Activated T-cell treated with anti-CD3 and anti-CD28 coated beads, Interleukin-2, amount 50 U/mL, for 1 hour (primary cell): Measurements from ENCODE around the gene PRKD1.

Experiments
- DNase-seq: peaks from one replicate; pipeline ENCODE4 v3.0.0-alpha.2; 2020

Gene PRKD1

GRCh38 chr14:29829851-29830250 is 97.8 kb downstream of the PRKD1 start:
- no peak for DNase-seq

GRCh38 chr14:29823816-29824215 is 103.8 kb downstream of the PRKD1 start:
- DNase-seq = no peak

- no peak for DNase-seq
Observed at GRCh38 chr14:29822430-29822709, 105.3 kb downstream of the PRKD1 start.

DNA sequence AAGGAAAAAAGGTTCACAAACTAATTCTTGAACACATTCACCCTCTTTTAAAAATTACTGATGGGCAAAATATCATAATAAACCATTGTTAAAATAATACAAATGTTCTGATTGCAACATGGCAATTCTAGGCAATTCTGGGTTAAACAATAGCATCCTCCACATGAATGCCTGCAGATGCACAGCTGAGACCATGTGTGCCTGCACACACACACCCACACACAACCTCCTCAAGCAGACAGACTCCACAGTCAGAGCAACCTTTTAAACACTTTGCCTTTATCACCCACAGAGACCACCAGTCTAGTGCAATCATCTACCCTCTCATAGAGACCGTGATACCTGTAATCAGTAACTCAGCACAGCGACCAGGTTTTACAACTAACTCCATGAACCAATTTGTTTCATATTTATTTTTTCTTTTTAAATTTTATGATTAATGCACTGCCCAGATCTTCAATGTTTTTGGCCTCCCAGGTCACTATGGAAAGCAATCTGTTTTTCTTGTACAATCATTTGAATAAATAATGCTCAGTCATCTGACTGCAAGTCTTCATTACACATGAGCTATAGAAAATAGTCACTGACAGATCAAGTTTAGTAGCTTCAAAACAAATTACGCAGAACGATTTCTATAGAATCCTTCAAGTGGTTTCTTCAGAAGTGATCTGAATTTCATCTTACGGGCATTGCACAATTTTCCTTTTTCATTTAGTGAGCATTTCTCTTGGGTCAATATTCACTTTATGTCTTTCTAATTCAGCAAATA is 105.8 kb downstream of the PRKD1 start:
- no peak for DNase-seq

DNA sequence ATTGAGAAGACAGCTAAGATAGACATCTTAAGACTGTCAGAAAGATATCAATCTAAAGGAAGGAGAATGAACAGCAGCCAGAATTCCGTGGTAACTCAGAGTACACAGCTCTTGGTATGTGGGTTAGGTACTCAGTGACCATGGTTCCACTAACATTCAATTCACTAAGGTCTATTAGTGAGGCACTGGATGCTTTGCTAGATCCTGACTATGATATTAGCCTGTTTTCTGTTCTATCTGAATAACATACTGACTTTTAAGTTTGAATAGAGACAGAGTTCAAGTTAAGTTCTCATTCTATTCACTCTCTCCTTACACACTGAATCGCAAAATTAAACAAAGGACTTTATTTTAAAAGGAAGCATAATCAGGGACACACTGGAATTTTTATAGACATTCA is 106.4 kb downstream of the PRKD1 start:
- no peak for DNase-seq

- DNase-seq = no peak
Observed at GRCh38 chr14:29820785-29821184, 106.9 kb downstream of the PRKD1 start.

GRCh38 chr14:29817767-29818405 is 109.8 kb downstream of the PRKD1 start:
- DNase-seq = no peak

GRCh38 chr14:29815016-29815674 is 112.5 kb downstream of the PRKD1 start:
- DNase-seq = no peak

GRCh38 chr14:29814156-29815015 is 113.3 kb downstream of the PRKD1 start:
- no peak for DNase-seq

- DNase-seq = no peak
Observed at GRCh38 chr14:29810682-29811081, 117.0 kb downstream of the PRKD1 start.

DNA sequence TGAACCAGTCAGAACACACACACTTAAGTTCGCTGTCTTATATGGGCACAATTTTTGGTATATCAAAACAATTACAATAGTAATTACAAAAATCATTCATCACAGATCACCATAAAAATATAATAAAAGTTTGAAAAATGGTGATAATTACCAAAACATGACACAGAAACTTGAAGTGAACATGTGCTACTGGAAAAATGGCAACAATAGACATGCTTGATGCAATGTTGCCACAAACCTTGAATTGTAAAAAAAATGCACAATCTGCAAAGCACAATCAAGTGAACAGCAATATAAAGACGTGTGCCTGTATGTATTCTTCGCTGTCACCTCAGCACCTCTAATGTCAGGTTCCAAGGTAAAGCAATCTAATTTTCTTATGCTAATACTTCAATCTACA is 117.6 kb downstream of the PRKD1 start:
- DNase-seq = no peak

DNA sequence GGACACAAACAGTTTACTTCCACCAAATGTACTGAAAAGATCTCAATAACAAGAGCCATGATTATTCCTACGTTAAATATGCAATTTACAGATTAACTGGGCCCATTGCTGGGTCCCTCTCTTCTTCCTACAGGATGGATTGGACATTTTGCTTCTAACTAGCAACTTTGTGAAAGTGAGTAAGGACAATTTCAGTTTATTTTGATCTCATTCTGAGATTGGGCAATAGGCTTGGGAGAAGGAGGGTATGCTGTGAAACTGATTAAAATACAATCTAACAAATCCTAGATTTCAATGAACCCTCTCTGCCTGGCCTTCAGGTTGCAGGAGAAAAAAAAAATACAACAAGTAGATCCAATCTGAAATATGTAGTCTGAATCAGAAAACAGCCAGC is 121.5 kb downstream of the PRKD1 start:
- no peak for DNase-seq

GRCh38 chr14:29805415-29806123 is 122.1 kb downstream of the PRKD1 start:
- no peak for DNase-seq

GRCh38 chr14:29804481-29805266 is 123.0 kb downstream of the PRKD1 start:
- DNase-seq = no peak

GRCh38 chr14:29803045-29803444 is 124.6 kb downstream of the PRKD1 start:
- DNase-seq = no peak

GRCh38 chr14:29802211-29802610 is 125.4 kb downstream of the PRKD1 start:
- no peak for DNase-seq

GRCh38 chr14:29800961-29801360 is 126.7 kb downstream of the PRKD1 start:
- DNase-seq = no peak

DNA sequence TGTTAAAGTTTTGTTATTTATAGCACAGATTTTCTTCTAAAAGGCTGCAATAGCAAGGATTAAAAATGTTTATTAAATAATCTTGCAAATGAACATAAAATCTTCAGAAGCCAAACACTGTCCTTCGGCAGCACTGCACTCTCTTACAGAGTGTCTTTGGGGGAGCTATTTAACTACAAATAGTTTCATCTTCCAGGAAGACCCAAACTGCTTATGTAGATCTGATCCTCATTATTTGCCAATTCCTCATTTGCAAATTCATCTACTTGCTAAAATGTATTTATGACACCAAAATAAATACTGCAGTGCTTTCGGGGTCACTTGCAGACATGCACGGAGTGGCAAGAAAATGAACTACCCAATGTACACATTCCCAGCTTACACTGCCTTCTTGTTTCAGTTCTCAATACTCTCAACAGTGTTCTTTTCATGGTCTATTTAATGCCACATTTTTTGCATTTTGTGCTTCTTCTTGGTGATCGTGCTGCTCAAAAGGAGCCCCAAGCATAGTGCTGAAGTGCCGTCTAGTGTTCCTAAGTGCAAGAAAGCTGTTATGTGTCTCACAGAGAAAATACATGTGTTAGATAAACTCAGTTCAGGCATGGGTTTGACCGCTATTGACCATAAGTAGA is 128.1 kb downstream of the PRKD1 start:
- no peak for DNase-seq

DNA sequence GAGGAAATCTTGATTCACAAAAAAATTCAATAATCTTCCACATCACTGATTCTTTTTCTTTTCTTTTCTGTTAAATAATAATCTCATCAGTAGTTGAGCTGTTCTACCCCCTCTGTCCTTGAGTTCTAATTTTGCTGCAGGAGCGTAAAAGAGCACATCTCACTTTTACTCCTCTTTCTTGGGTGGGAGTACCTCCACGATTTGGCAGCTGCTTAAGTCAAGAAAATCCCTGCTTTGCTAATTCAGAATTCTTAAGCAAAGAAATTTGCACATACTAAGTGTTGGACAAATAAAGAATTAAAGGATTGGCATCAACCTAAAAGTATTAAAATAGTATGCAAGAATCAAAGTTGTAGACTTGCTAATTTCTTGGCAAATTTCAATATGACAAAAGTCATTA is 128.8 kb downstream of the PRKD1 start:
- DNase-seq = no peak

DNA sequence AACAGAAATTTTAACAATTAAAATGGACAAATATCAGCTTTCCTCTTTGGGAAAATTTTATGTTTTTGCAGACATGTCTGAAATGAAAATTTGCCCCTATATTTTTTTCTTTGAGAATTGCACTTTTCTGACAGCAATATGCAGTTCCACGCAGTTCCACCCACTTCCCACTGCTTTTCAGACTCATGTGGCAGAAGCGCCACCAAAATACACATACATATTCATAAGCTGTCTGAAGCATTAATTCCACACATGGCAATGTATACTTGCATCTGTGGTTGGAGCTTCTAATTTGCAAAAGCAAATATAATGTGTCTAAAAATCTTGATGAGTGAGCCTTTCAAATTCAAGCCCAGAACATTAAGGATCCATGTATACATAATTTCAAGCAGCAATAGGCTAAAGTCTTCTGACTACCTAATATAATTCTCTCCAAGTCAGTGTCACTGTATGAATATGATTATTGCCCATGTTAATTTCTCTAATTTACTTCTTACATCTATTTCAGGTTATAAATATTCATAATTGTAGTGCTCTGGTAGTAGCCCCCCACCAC is 129.5 kb downstream of the PRKD1 start:
- DNase-seq = no peak

GRCh38 chr14:29796853-29797252 is 130.8 kb downstream of the PRKD1 start:
- no peak for DNase-seq
